PC-3 (cell line): ENCODE results near the gene SATL1. TPM values are rescaled to one million over a fixed set of nuclear protein-coding genes. Genes with fewer than 3 reads are reported as not detected.

Experiments used
- ATAC-seq: fragments of 200-7000 bp; cut with Tn5 transposase; 2 replicates; pipeline ENCODE4 v1.9.1; 2020; ENCODE audit warnings: mild to moderate bottlenecking, moderate library complexity
- BruUV-seq: library from RNA; stranded (reverse); fragments of 400-500 nt; replicated peaks from 2 replicates; lab custom pipeline; 2021; lab: Mats Ljungman, UMichigan
- CTCF ChIA-PET: fragments of 300-600 bp; sonication (Branson Sonifier 250); formaldehyde crosslinking; loops from one replicate; lab custom pipeline; 2022; ENCODE audit warnings: antibody characterized with exemption; lab: Charles Lee
- POLR2A ChIA-PET: fragments of 300-600 bp; sonication (Branson Sonifier 250); formaldehyde crosslinking; loops from one replicate; lab custom pipeline; 2022; ENCODE audit warnings: antibody characterized with exemption; ENCODE audit not compliant: unreplicated experiment; lab: Charles Lee
- DNase-seq: peaks from one replicate; pipeline ENCODE4 v3.0.0-alpha.2; 2015
- H2AFZ ChIP-seq: fragments of 300-600 bp; sonication (generic); 2 replicates; pipeline ENCODE4 v1.6.0; 2016; ENCODE audit warnings: antibody characterized with exemption, low read length
- H3F3A ChIP-seq: fragments of 300-600 bp; sonication (generic); one replicate; pipeline ENCODE4 v1.6.0; 2017; ENCODE audit warnings: antibody characterized with exemption, low read length, control low read depth, mild to moderate bottlenecking; ENCODE audit not compliant: unreplicated experiment
- H3K27ac ChIP-seq: fragments of 300-600 bp; sonication (generic); 2 replicates; pipeline ENCODE4 v1.5.1; 2016; ENCODE audit warnings: mild to moderate bottlenecking, low read length
- H3K27me3 ChIP-seq: fragments of 300-600 bp; sonication (generic); 2 replicates; pipeline ENCODE4 v1.6.1; 2016; ENCODE audit warnings: low read length, mixed read lengths
- H3K36me3 ChIP-seq: fragments of 300-600 bp; sonication (generic); 2 replicates; pipeline ENCODE4 v1.6.1; 2016; ENCODE audit warnings: low read depth, mixed run types, low read length, mixed read lengths
- H3K4me1 ChIP-seq: fragments of 300-600 bp; sonication (generic); 2 replicates; pipeline ENCODE4 v1.5.1; 2016; ENCODE audit warnings: low read length; ENCODE audit not compliant: insufficient read depth
- H3K4me2 ChIP-seq: fragments of 300-600 bp; sonication (generic); 2 replicates; pipeline ENCODE4 v1.6.0; 2016; ENCODE audit warnings: low read length
- H3K4me3 ChIP-seq: fragments of 300-600 bp; sonication (generic); 2 replicates; pipeline ENCODE4 v1.5.1; 2016; ENCODE audit warnings: mild to moderate bottlenecking, low read length, mixed read lengths
- H3K79me2 ChIP-seq: fragments of 300-600 bp; sonication (generic); 2 replicates; pipeline ENCODE4 v1.6.1; 2017; ENCODE audit warnings: low read length, mixed read lengths
- H3K9ac ChIP-seq: fragments of 300-600 bp; sonication (generic); 2 replicates; pipeline ENCODE4 v1.6.0; 2016; ENCODE audit warnings: mild to moderate bottlenecking, low read length
- H3K9me2 ChIP-seq: fragments of 300-600 bp; sonication (generic); replicated peaks from 2 replicates; pipeline ENCODE4 v1.6.1; 2016; ENCODE audit warnings: mixed run types, low read length, mixed read lengths
- H3K9me3 ChIP-seq: fragments of 300-600 bp; sonication (generic); 2 replicates; pipeline ENCODE4 v1.6.1; 2016; ENCODE audit warnings: low read length, mixed read lengths
- H4K20me1 ChIP-seq: fragments of 300-600 bp; sonication (generic); 2 replicates; pipeline ENCODE4 v1.6.1; 2016; ENCODE audit warnings: low read length, mixed read lengths
- EZH2 ChIP-seq: fragments of 300-600 bp; sonication (generic); IDR thresholded peaks from one replicate; pipeline ENCODE4 v1.6.1; 2017; ENCODE audit warnings: antibody characterized with exemption, mild to moderate bottlenecking, low read length; ENCODE audit not compliant: unreplicated experiment
- EZH2phosphoT487 ChIP-seq: fragments of 300-600 bp; sonication (generic); IDR thresholded peaks from 2 replicates; pipeline ENCODE4 v1.6.1; 2018; ENCODE audit warnings: mild to moderate bottlenecking, antibody characterized with exemption, low read length, borderline replicate concordance
- intact Hi-C: fragments of 100-400 bp; cut with micrococcal nuclease; formaldehyde crosslinking; loops from 2 replicates; pipeline ENCODE4 v1.9.0; 2023
- total RNA-seq: library from RNA; depleted of rRNA; stranded (reverse); fragments of >200 nt; gene quantifications from 2 replicates; pipeline ENCODE4 v1.2.3, GENCODE V29; 2014
- TF ChIP-seq, protein P1 (sequence below): fragments of 300-600 bp; sonication (generic); conservative IDR thresholded peaks from 2 replicates; pipeline ENCODE4 v1.5.1; 2017; ENCODE audit warnings: antibody characterized with exemption, low read depth, mild to moderate bottlenecking, low read length

The SATL1 gene
- total RNA-seq, 1 experiment from 2014 or later = not detected

DNA sequence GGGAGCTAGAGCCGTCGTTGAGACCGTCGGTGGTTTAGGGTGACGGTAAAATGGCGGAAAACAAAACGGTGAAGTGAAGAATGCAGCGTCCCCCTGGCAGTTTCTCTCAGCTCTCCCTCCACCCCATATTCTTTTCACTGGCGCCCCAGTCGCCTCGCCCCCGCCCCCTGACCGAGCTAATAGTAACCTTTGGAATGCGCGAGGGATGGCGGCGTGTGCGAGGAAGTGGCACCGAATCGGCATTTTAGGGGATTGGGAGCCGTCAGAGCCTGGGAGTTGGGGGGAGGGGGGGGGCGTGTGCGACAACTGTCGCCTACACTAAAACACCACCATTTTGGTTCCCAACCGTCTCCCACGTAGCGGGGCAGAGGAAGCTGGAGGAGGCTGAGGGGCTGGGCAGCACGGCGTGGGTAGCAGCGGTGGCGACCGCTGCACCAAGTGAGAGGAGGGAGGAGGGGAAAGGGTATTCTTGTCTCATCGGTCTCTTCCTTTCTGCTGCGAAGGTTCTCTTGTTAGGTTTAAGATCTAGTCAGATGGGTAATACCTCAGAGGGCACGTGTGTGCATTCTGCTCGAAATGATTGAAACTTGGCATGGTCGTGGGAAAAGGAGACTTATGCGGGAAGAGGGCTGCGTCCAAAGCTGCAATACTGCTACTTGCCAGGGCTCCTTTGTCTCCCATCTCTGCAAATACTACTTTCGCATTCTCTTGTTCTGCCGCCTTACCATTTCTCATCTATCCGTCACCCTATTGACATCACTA lies 1.1 kb upstream of the SATL1 start:
- peak overlapping the region; percentile 71 for H3K4me3 ChIP-seq
- no peak for TF ChIP-seq EZH2
- TF ChIP-seq, protein P1, sequence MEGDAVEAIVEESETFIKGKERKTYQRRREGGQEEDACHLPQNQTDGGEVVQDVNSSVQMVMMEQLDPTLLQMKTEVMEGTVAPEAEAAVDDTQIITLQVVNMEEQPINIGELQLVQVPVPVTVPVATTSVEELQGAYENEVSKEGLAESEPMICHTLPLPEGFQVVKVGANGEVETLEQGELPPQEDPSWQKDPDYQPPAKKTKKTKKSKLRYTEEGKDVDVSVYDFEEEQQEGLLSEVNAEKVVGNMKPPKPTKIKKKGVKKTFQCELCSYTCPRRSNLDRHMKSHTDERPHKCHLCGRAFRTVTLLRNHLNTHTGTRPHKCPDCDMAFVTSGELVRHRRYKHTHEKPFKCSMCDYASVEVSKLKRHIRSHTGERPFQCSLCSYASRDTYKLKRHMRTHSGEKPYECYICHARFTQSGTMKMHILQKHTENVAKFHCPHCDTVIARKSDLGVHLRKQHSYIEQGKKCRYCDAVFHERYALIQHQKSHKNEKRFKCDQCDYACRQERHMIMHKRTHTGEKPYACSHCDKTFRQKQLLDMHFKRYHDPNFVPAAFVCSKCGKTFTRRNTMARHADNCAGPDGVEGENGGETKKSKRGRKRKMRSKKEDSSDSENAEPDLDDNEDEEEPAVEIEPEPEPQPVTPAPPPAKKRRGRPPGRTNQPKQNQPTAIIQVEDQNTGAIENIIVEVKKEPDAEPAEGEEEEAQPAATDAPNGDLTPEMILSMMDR = no peak
- TF ChIP-seq EZH2phosphoT487 = no peak
- ATAC-seq (peak; percentile 47), DNase-seq (no peak)
- H3K79me2 ChIP-seq = no peaks in the 10 kb centered on the region
- H3F3A ChIP-seq = no peaks in the 10 kb centered on the region
- CTCF ChIA-PET = no interaction called here
- H3K9me2 ChIP-seq = no peaks in the 10 kb centered on the region
- H3K27ac ChIP-seq = no peak overlapping the region
- TSS peak; percentile 33 for BruUV-seq
- peaks cover 18% of the 10 kb centered on the region for H3K27me3 ChIP-seq
- peak overlapping the region; percentile 29 for H3K9ac ChIP-seq
- no peaks in the 10 kb centered on the region for H4K20me1 ChIP-seq
- intact Hi-C loops = no loop called here
- H3K4me1 ChIP-seq = no peaks in the 10 kb centered on the region
- H3K9me3 ChIP-seq = no peaks in the 10 kb centered on the region
- H3K4me2 ChIP-seq = peak overlapping the region; percentile 90
- H3K36me3 ChIP-seq = no peaks in the 10 kb centered on the region
- POLR2A ChIA-PET = interaction anchor here (0.5 kb wide), 1 partner anchor 273 kb away, joined by 9 read pairs; no protein-coding TSS in a partner anchor
- H2AFZ ChIP-seq = peak overlapping the region; percentile 93

DNA sequence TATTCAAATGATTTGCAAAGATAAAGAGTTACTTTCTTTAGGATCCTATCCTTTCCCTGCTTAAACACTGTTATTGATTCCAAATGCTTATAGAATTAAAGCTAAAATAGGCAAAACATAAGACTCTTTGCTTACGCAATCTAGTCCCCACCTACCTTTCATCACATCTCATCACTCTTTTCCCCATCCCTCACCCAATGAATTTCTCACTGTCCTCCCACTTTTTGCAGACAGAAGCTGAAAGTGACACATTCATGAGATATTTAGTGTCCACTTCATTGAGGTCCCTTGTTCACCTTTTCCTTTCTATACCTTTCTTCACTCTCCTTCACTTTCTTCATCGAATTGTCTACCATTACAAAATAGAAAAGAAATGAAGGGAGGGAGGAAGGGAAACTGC lies 424 bp downstream of the SATL1 start:
- CTCF ChIA-PET = no interaction called here
- H3K9me3 ChIP-seq = no peaks in the 10 kb centered on the region
- no peaks in the 10 kb centered on the region for H3K79me2 ChIP-seq
- BruUV-seq = no TSS peak
- peak overlapping the region; percentile 71 for H3K4me3 ChIP-seq
- POLR2A ChIA-PET = no interaction called here
- intact Hi-C loops = no loop called here
- TF ChIP-seq EZH2 (no peak), EZH2phosphoT487 (no peak)
- TF ChIP-seq, protein P1 = no peak
- no peaks in the 10 kb centered on the region for H3K36me3 ChIP-seq
- H2AFZ ChIP-seq = peak overlapping the region; percentile 93
- H3K4me1 ChIP-seq = no peaks in the 10 kb centered on the region
- DNase-seq = no peak
- H3K9ac ChIP-seq = no peak overlapping the region
- no peaks in the 10 kb centered on the region for H3F3A ChIP-seq
- no peak overlapping the region for H3K27ac ChIP-seq
- peaks cover 18% of the 10 kb centered on the region for H3K27me3 ChIP-seq
- H3K4me2 ChIP-seq = peak overlapping the region; percentile 90
- H4K20me1 ChIP-seq = no peaks in the 10 kb centered on the region
- no peaks in the 10 kb centered on the region for H3K9me2 ChIP-seq
- no peak for ATAC-seq

DNA sequence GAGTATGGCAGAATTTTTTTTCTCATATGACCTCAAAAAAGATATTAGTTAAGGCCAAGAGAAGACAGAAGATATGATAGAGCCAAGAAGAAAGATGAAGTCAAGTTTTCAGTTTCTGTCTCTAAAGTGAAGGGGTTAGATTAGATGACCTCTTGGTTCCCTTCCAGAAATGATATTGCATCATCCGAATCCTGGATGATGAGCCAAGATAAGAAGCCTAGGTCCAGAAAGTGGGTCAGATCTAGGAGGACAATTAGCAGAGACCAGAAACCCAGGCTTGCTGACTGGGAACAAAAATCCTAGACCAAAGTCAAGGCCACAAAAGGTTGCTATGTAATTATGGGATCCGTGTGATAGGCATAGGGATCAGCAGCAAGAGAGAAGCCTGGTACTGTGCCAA lies 20.2 kb downstream of the SATL1 start:
- DNase-seq = no peak
- POLR2A ChIA-PET = no interaction called here
- TF ChIP-seq EZH2 (no peak), EZH2phosphoT487 (no peak)
- TF ChIP-seq, protein P1 = no peak

More for the DNA sequence above, 20.2 kb downstream of the SATL1 start:
- no peaks in the 10 kb centered on the region for H3K4me1 ChIP-seq
- intact Hi-C loops = no loop called here
- H3K9me2 ChIP-seq = no peaks in the 10 kb centered on the region
- H3K27me3 ChIP-seq = no peaks in the 10 kb centered on the region
- H2AFZ ChIP-seq = no peak overlapping the region
- ATAC-seq = no peak
- H3K27ac ChIP-seq = no peak overlapping the region
- H3K36me3 ChIP-seq = no peaks in the 10 kb centered on the region
- no peaks in the 10 kb centered on the region for H3K79me2 ChIP-seq
- H4K20me1 ChIP-seq = no peaks in the 10 kb centered on the region
- no peak overlapping the region for H3K4me3 ChIP-seq
- H3K9me3 ChIP-seq = no peaks in the 10 kb centered on the region
- no TSS peak for BruUV-seq
- CTCF ChIA-PET = no interaction called here
- no peak overlapping the region for H3K9ac ChIP-seq
- H3F3A ChIP-seq = no peaks in the 10 kb centered on the region
- no peak overlapping the region for H3K4me2 ChIP-seq
